ENCODE data around the gene ADGRL1. TPM values are rescaled to one million over a fixed set of nuclear protein-coding genes. Genes with fewer than 3 reads are reported as not detected.

ADGRL1 gene
- total and polyA plus RNA-seq, 10 of the 15 experiments (the other 5 are each of a cell fraction or from before 2014, with no cell fraction given), result 0.05 to 4.8 (median 0.71) TPM

GRCh38 chr19:14106840-14107239 lies 99.1 kb downstream of the ADGRL1 start:
- no peaks in the 10 kb centered on the region for H3K4me1 ChIP-seq (ENCODE audit: control insufficient read depth, insufficient read depth, low read length)
- ChIA-PET POLR2A (no interaction called here), SMC1A (ENCODE audit: uncharacterized antibody, unreplicated experiment) (no interaction called here), RAD21 (ENCODE audit: unreplicated experiment) (no interaction called here), CTCF (no interaction called here)
- H3K9me3 ChIP-seq (replicated peaks; ENCODE audit: control insufficient read depth, insufficient read depth, low read length), result no peaks in the 10 kb centered on the region
- intact Hi-C loops (cut with micrococcal nuclease; ENCODE audit: unreplicated experiment) (no loop called here), in situ Hi-C loops (cut with MboI) (no loop called here)
- H3K4me2 ChIP-seq (ENCODE audit: control insufficient read depth, insufficient read depth), result no peak overlapping the region
- no peak overlapping the region for H3K4me3 ChIP-seq
- H3K27me3 ChIP-seq (replicated peaks in 1 of 2; ENCODE audit: control insufficient read depth in 2 of 2, insufficient read depth in 2 of 2, low read length in 1 of 2), result no peaks in the 10 kb centered on the region
- WGBS (ENCODE audit: insufficient coverage, insufficient replicate concordance, low lambda C conversion rate, missing lambda C conversion rate), result 98% methylated on average over 11 of the region's 16 CpGs
- H3K36me3 ChIP-seq (ENCODE audit: control insufficient read depth in 2 of 2, insufficient read depth in 2 of 2, low read length in 1 of 2), result peaks cover 4 to 6% of the 10 kb centered on the region in 2 experiments; a peak in 2 of 4 replicates
- no peak for FAIRE-seq
- TF ChIP-seq YBX1 (IDR thresholded peaks at IDR 0.05), result no peak
- TF ChIP-seq RB1 (IDR thresholded peaks at IDR 0.05; ENCODE audit: borderline replicate concordance), result no peak
- TF ChIP-seq POU2F2 (IDR thresholded peaks at IDR 0.05; ENCODE audit: borderline replicate concordance, low read depth, low read length), result no peak
- TF ChIP-seq HCFC1 (IDR thresholded peaks at IDR 0.05; ENCODE audit: low read length), result no peak
- no peak for TF ChIP-seq BCL11A (IDR thresholded peaks at IDR 0.05; ENCODE audit: low read depth, low read length)
- no peak for TF ChIP-seq USF2 (IDR thresholded peaks at IDR 0.05; ENCODE audit: borderline replicate concordance, low read depth, low read length)
- TF ChIP-seq CREB1 (IDR thresholded peaks at IDR 0.05; ENCODE audit: low read depth), result no peak
- TF ChIP-seq SIN3A (IDR thresholded peaks at IDR 0.05; ENCODE audit: low read depth, low read length), result no peak
- H3K27ac ChIP-seq (ENCODE audit: control insufficient read depth, insufficient read depth), result no peak overlapping the region
- no peak for DNase-seq (ENCODE audit: low read depth, low spot score)
- H3K79me2 ChIP-seq (ENCODE audit: control insufficient read depth, insufficient read depth, low read length), result no peaks in the 10 kb centered on the region
- no peaks in the 10 kb centered on the region for H4K20me1 ChIP-seq (ENCODE audit: control insufficient read depth, insufficient read depth)
- ATAC-seq, result no peak
- H3K9ac ChIP-seq (ENCODE audit: control insufficient read depth, insufficient read depth, low read length), result no peak overlapping the region
- H2AFZ ChIP-seq (ENCODE audit: control insufficient read depth, low read depth, low read length), result no peak overlapping the region
- no TSS peak for BruUV-seq (replicated peaks)

DNA sequence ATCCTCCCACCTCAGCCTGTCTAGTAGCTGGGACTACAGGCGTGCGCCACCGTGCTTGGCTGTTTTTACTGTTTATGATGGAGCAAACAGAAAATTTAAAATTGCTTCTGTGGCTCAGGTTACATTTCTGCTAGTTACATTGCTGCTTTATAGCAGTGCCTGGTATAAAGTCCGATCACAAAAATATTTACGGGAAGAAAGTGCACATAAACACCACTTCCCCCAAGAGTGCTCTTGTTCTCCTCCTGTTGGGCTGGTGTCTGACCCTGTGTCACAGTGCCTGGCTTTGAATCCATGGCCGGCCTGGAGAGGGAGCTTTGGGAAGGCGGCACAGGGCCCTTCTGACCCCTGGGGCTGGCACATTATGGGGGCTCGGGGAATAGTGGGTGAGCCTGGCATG lies 100.3 kb downstream of the ADGRL1 start:
- no peaks in the 10 kb centered on the region for H3K9me3 ChIP-seq (replicated peaks; ENCODE audit: control insufficient read depth, insufficient read depth, low read length)
- no peaks in the 10 kb centered on the region for H3K79me2 ChIP-seq (ENCODE audit: control insufficient read depth, insufficient read depth, low read length)
- ChIA-PET CTCF (interaction anchor here (0.9 kb wide), 1 partner anchor 9 kb away, joined by 3 read pairs; no protein-coding TSS in a partner anchor), POLR2A (no interaction called here), RAD21 (ENCODE audit: unreplicated experiment) (no interaction called here), SMC1A (ENCODE audit: uncharacterized antibody, unreplicated experiment) (interaction anchor here (0.8 kb wide), 1 partner anchor 45 kb away, joined by 3 read pairs; no protein-coding TSS in a partner anchor)
- H4K20me1 ChIP-seq (ENCODE audit: control insufficient read depth, insufficient read depth), result no peaks in the 10 kb centered on the region
- DNase-seq (ENCODE audit: low read depth, low spot score) (no peak), ATAC-seq (no peak), FAIRE-seq (no peak)
- peaks cover 6 to 7% of the 10 kb centered on the region in 2 experiments; a peak in 2 of 4 replicates for H3K36me3 ChIP-seq (ENCODE audit: control insufficient read depth in 2 of 2, insufficient read depth in 2 of 2, low read length in 1 of 2)
- H3K9ac ChIP-seq (ENCODE audit: control insufficient read depth, insufficient read depth, low read length), result no peak overlapping the region
- intact Hi-C loops (cut with micrococcal nuclease; ENCODE audit: unreplicated experiment) (no loop called here), in situ Hi-C loops (cut with MboI) (no loop called here)
- TF ChIP-seq NFXL1 (IDR thresholded peaks at IDR 0.05; ENCODE audit: borderline replicate concordance) (no peak), GATAD2B (conservative IDR thresholded peaks at IDR 0.05; ENCODE audit: low read depth) (no peak), ZZZ3 (IDR thresholded peaks at IDR 0.05; ENCODE audit: control insufficient read depth, insufficient read length, low read depth) (no peak), NFIC (IDR thresholded peaks at IDR 0.05; ENCODE audit: low read depth, low read length) (no peak), TCF7 (IDR thresholded peaks at IDR 0.05; ENCODE audit: borderline replicate concordance) (no peak), SKIL (IDR thresholded peaks at IDR 0.05; ENCODE audit: low read depth, poor library complexity, severe bottlenecking) (no peak), GABPA (IDR thresholded peaks at IDR 0.05; ENCODE audit: low read depth) (no peak), PML (IDR thresholded peaks at IDR 0.05; ENCODE audit: low read length) (no peak)
- TF ChIP-seq, protein P1, sequence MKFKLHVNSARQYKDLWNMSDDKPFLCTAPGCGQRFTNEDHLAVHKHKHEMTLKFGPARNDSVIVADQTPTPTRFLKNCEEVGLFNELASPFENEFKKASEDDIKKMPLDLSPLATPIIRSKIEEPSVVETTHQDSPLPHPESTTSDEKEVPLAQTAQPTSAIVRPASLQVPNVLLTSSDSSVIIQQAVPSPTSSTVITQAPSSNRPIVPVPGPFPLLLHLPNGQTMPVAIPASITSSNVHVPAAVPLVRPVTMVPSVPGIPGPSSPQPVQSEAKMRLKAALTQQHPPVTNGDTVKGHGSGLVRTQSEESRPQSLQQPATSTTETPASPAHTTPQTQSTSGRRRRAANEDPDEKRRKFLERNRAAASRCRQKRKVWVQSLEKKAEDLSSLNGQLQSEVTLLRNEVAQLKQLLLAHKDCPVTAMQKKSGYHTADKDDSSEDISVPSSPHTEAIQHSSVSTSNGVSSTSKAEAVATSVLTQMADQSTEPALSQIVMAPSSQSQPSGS (IDR thresholded peaks at IDR 0.05; ENCODE audit: low read length), result no peak
- BruUV-seq (replicated peaks), result no TSS peak
- H2AFZ ChIP-seq (ENCODE audit: control insufficient read depth, low read depth, low read length), result no peak overlapping the region
- no peaks in the 10 kb centered on the region for H3K27me3 ChIP-seq (replicated peaks in 1 of 2; ENCODE audit: control insufficient read depth in 2 of 2, insufficient read depth in 2 of 2, low read length in 1 of 2)
- H3K4me2 ChIP-seq (ENCODE audit: control insufficient read depth, insufficient read depth), result no peak overlapping the region
- H3K4me3 ChIP-seq, result no peak overlapping the region
- 97% methylated on average over 8 of the region's 8 CpGs for WGBS (ENCODE audit: insufficient coverage, insufficient replicate concordance, low lambda C conversion rate, missing lambda C conversion rate)
- no peaks in the 10 kb centered on the region for H3K4me1 ChIP-seq (ENCODE audit: control insufficient read depth, insufficient read depth, low read length)
- H3K27ac ChIP-seq (ENCODE audit: control insufficient read depth, insufficient read depth), result no peak overlapping the region

Data from GM12878 (cell line).